Upper lobe of right lung (tissue), 1 donor: ENCODE data around the gene PLA2G4A. TPM values are rescaled to one million over a fixed set of nuclear protein-coding genes. Genes with fewer than 3 reads are reported as not detected.

Experiments
- ATAC-seq: fragments of 200-7000 bp; cut with Tn5 transposase; one replicate; pipeline ENCODE4 v1.9.1; 2020; ENCODE audit warnings: mild to moderate bottlenecking, moderate library complexity
- DNase-seq: peaks from one replicate; pipeline ENCODE4 v3.0.0-alpha.2; 2020
- H3K27ac ChIP-seq: fragments of 200-600 bp; one replicate; pipeline ENCODE4 v1.8.0; 2022
- H3K27me3 ChIP-seq: fragments of 200-600 bp; one replicate; pipeline ENCODE4 v1.8.0; 2022; ENCODE audit warnings: mild to moderate bottlenecking
- H3K36me3 ChIP-seq: fragments of 200-600 bp; one replicate; pipeline ENCODE4 v1.8.0; 2022
- H3K4me1 ChIP-seq: fragments of 200-600 bp; one replicate; pipeline ENCODE4 v1.8.0; 2022
- H3K4me3 ChIP-seq: fragments of 200-600 bp; one replicate; pipeline ENCODE4 v1.8.0; 2022; ENCODE audit warnings: mild to moderate bottlenecking
- H3K9me3 ChIP-seq: fragments of 200-600 bp; one replicate; pipeline ENCODE4 v1.8.0; 2022
- CTCF ChIP-seq: fragments of 200-600 bp; IDR thresholded peaks from one replicate; pipeline ENCODE4 v1.8.0; 2022; ENCODE audit warnings: antibody characterized with exemption
- intact Hi-C: fragments of 100-400 bp; cut with DNase I; formaldehyde crosslinking; loops from one replicate; pipeline ENCODE4 v1.11.0; 2022
- total RNA-seq: library from RNA; stranded (reverse); fragmentation: NEBNext Ultra II Directional; extraction: Animal tissue kit (Norgen Biotek cat#: 25700); gene quantifications from one replicate; pipeline ENCODE4 v1.2.1, GENCODE V29; 2021
- donor health status: DM: no; HTN: yes; CAD: no; lungs with severe emphysema.

The PLA2G4A gene
- total RNA-seq, 1 donor from 2014 or later, result 10.7 TPM

GRCh38 chr1:186799689-186800054 is 29.1 kb upstream of the PLA2G4A start:
- H3K27me3 ChIP-seq, result no peaks in the 10 kb centered on the region
- H3K36me3 ChIP-seq, result no peaks in the 10 kb centered on the region
- DNase-seq, result no peak
- H3K9me3 ChIP-seq, result no peaks in the 10 kb centered on the region
- no peak for ATAC-seq
- intact Hi-C loops, result no loop called here
- no peak for TF ChIP-seq CTCF
- H3K4me1 ChIP-seq, result no peaks in the 10 kb centered on the region
- H3K4me3 ChIP-seq, result no peak overlapping the region
- H3K27ac ChIP-seq, result no peak overlapping the region

- Histone ChIP-seq H3K4me1 (no peaks in the 10 kb centered on the region), H3K9me3 (no peaks in the 10 kb centered on the region), H3K27ac (no peak overlapping the region), H3K36me3 (no peaks in the 10 kb centered on the region), H3K4me3 (no peak overlapping the region), H3K27me3 (no peaks in the 10 kb centered on the region)
- intact Hi-C loops, result no loop called here
- DNase-seq, result no peak
- no peak for ATAC-seq
- TF ChIP-seq CTCF, result no peak
These were observed 26.4 kb upstream of the PLA2G4A start for GRCh38 chr1:186802388-186802787.

- Histone ChIP-seq H3K27ac (no peak overlapping the region), H3K4me1 (no peaks in the 10 kb centered on the region), H3K4me3 (no peak overlapping the region), H3K9me3 (no peaks in the 10 kb centered on the region), H3K27me3 (no peaks in the 10 kb centered on the region), H3K36me3 (no peaks in the 10 kb centered on the region)
- intact Hi-C loops, result no loop called here
- ATAC-seq (no peak), DNase-seq (no peak)
- TF ChIP-seq CTCF, result no peak
These were observed 24.1 kb upstream of the PLA2G4A start for GRCh38 chr1:186804679-186805078.

GRCh38 chr1:186806477-186806876 is 22.3 kb upstream of the PLA2G4A start:
- TF ChIP-seq CTCF, result peak; percentile 25
- Histone ChIP-seq H3K4me3 (no peak overlapping the region), H3K27ac (no peak overlapping the region), H3K36me3 (no peaks in the 10 kb centered on the region), H3K4me1 (no peaks in the 10 kb centered on the region), H3K27me3 (no peaks in the 10 kb centered on the region), H3K9me3 (no peaks in the 10 kb centered on the region)
- intact Hi-C loops, result no loop called here
- ATAC-seq (no peak), DNase-seq (no peak)

GRCh38 chr1:186807163-186807562 is 21.6 kb upstream of the PLA2G4A start:
- ATAC-seq (no peak), DNase-seq (no peak)
- Histone ChIP-seq H3K4me3 (no peak overlapping the region), H3K9me3 (no peaks in the 10 kb centered on the region), H3K27me3 (no peaks in the 10 kb centered on the region), H3K4me1 (no peaks in the 10 kb centered on the region), H3K27ac (no peak overlapping the region), H3K36me3 (no peaks in the 10 kb centered on the region)
- intact Hi-C loops, result no loop called here
- TF ChIP-seq CTCF, result no peak

GRCh38 chr1:186811892-186812291 is 16.9 kb upstream of the PLA2G4A start:
- Histone ChIP-seq H3K27me3 (no peaks in the 10 kb centered on the region), H3K4me1 (no peaks in the 10 kb centered on the region), H3K9me3 (no peaks in the 10 kb centered on the region), H3K4me3 (no peak overlapping the region), H3K27ac (no peak overlapping the region), H3K36me3 (no peaks in the 10 kb centered on the region)
- ATAC-seq, result no peak
- no peak for TF ChIP-seq CTCF
- DNase-seq, result no peak
- intact Hi-C loops, result no loop called here
